Inflammatory macrophage treated with lipopolysaccharide for 1 hour (primary cell): ENCODE results near the gene JAM3.

Experiments used
- DNase-seq, 2 donors: peaks; one replicate each; pipeline ENCODE4 v3.0.0-alpha.2; 2020 to 2022

Gene JAM3

GRCh38 chr11:134068829-134069425 is at the start of gene JAM3:
JAM3 (plus strand) TSS chr11:134069072; CDS start chr11:134069084, 12 bp downstream.
- no peak for DNase-seq

GRCh38 chr11:134019500-134019899 is 49.4 kb upstream of the JAM3 start:
- DNase-seq: no peak

- DNase-seq: no peak
Measured at GRCh38 chr11:134020598-134020997, 48.3 kb upstream of the JAM3 start.

- no peak for DNase-seq
Measured at GRCh38 chr11:134021326-134021725, 47.5 kb upstream of the JAM3 start.

GRCh38 chr11:134022748-134023147 is 46.1 kb upstream of the JAM3 start:
- no peak for DNase-seq

GRCh38 chr11:134024420-134025081 is 44.3 kb upstream of the JAM3 start:
- DNase-seq: no peak

GRCh38 chr11:134025082-134025429 is 43.8 kb upstream of the JAM3 start:
- DNase-seq: no peak

- no peak for DNase-seq
Measured at GRCh38 chr11:134026655-134027343, 42.1 kb upstream of the JAM3 start.

GRCh38 chr11:134027671-134028070 is 41.2 kb upstream of the JAM3 start:
- no peak for DNase-seq

GRCh38 chr11:134028368-134028920 is 40.4 kb upstream of the JAM3 start:
- DNase-seq: no peak

- DNase-seq: no peak
Measured at GRCh38 chr11:134030853-134031252, 38.0 kb upstream of the JAM3 start.

- DNase-seq: no peak
Measured at GRCh38 chr11:134032043-134032442, 36.8 kb upstream of the JAM3 start.

GRCh38 chr11:134032501-134033091 is 36.3 kb upstream of the JAM3 start:
- DNase-seq: no peak

- no peak for DNase-seq
Measured at GRCh38 chr11:134033276-134033675, 35.6 kb upstream of the JAM3 start.

GRCh38 chr11:134033696-134034491 is 35.0 kb upstream of the JAM3 start:
- no peak for DNase-seq

GRCh38 chr11:134034496-134035381 is 34.1 kb upstream of the JAM3 start:
- no peak for DNase-seq

- no peak for DNase-seq
Measured at GRCh38 chr11:134036492-134037045, 32.3 kb upstream of the JAM3 start.

- DNase-seq: peak; percentile 12 to 27
Measured at GRCh38 chr11:134037046-134037908, 31.6 kb upstream of the JAM3 start.

- no peak for DNase-seq
Measured at GRCh38 chr11:134038897-134039470, 29.9 kb upstream of the JAM3 start.
